BJ (cell line): ENCODE results near the gene MYH6. TPM values are rescaled to one million over a fixed set of nuclear protein-coding genes. Genes with fewer than 3 reads are reported as not detected.

Experiments
- CTCF ChIA-PET: fragments of 350-600 bp; formaldehyde crosslinking; extraction: SDS; loops from one replicate; lab custom pipeline; 2021; ENCODE audit warnings: antibody characterized with exemption, inconsistent platforms; lab: Yijun Ruan, JAX
- POLR2A ChIA-PET: fragments of 300-600 bp; sonication (Branson Sonifier 250); formaldehyde crosslinking; extraction: SDS; loops from one replicate; lab custom pipeline; 2021; ENCODE audit warnings: antibody characterized with exemption; lab: Charles Lee
- DNase-seq: peaks from one replicate; pipeline ENCODE4 v3.0.0-alpha.2; 2011; ENCODE audit warnings: low read depth
- H3K27me3 ChIP-seq: 2 replicates; pipeline ENCODE4 v1.6.0; 2011; ENCODE audit warnings: low read length; ENCODE audit not compliant: control insufficient read depth, insufficient read depth
- H3K36me3 ChIP-seq: 2 replicates; pipeline ENCODE4 v1.5.1; 2011; ENCODE audit warnings: low read length; ENCODE audit not compliant: control insufficient read depth, insufficient read depth
- H3K4me3 ChIP-seq: 2 replicates; pipeline ENCODE4 v1.5.1; 2011; ENCODE audit warnings: low read depth, mild to moderate bottlenecking, control low read depth, low read length
- polyA plus RNA-seq: library from polyadenylated mRNA; depleted of rRNA; stranded (reverse); fragments of >200 nt; gene quantifications from 2 replicates; pipeline ENCODE4 v1.2.3, GENCODE V29; 2011
- TF ChIP-seq, protein P1 (sequence below): IDR thresholded peaks from 2 replicates; pipeline ENCODE4 v1.5.1; 2011; ENCODE audit warnings: low read depth, mild to moderate bottlenecking, control low read depth, inconsistent platforms, low read length, moderate library complexity; ENCODE audit not compliant: insufficient read depth

The MYH6 gene
- polyA plus RNA-seq, 1 experiment = not detected

DNA sequence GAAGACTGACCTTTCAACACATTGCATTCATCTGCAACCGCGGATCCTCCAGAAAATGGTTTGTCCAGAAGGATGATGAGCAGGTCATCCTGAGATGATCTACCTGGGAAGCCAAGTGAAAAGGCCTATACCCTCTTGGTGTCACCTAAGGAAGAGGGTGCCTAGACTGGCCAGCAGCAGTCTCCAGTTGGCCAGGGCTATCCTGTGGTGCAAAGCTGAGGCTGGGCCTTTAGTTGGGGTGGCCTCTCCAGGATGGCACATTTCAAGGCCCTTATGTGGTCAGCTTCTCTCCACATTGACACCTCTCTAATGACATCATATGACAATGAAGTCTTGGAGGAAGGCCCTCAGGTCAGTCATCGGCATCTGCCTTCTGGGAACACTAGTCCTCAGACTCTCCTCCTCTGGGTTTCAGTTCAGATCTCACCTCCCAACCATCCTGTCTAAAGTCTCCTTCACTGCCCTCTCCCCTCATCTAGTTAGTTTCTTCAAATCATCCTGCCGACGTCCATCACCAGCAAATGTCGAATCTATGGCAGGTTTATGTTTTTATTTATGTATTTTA lies 52.1 kb downstream of the MYH6 start:
- Histone ChIP-seq H3K27me3 (peaks cover 1% of the 10 kb centered on the region; the same call in 1 of the 2 replicates), H3K4me3 (no peak overlapping the region), H3K36me3 (peaks cover 3% of the 10 kb centered on the region)
- CTCF ChIA-PET = no interaction called here
- TF ChIP-seq, protein P1, sequence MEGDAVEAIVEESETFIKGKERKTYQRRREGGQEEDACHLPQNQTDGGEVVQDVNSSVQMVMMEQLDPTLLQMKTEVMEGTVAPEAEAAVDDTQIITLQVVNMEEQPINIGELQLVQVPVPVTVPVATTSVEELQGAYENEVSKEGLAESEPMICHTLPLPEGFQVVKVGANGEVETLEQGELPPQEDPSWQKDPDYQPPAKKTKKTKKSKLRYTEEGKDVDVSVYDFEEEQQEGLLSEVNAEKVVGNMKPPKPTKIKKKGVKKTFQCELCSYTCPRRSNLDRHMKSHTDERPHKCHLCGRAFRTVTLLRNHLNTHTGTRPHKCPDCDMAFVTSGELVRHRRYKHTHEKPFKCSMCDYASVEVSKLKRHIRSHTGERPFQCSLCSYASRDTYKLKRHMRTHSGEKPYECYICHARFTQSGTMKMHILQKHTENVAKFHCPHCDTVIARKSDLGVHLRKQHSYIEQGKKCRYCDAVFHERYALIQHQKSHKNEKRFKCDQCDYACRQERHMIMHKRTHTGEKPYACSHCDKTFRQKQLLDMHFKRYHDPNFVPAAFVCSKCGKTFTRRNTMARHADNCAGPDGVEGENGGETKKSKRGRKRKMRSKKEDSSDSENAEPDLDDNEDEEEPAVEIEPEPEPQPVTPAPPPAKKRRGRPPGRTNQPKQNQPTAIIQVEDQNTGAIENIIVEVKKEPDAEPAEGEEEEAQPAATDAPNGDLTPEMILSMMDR = no peak
- DNase-seq = no peak
- POLR2A ChIA-PET = no interaction called here

DNA sequence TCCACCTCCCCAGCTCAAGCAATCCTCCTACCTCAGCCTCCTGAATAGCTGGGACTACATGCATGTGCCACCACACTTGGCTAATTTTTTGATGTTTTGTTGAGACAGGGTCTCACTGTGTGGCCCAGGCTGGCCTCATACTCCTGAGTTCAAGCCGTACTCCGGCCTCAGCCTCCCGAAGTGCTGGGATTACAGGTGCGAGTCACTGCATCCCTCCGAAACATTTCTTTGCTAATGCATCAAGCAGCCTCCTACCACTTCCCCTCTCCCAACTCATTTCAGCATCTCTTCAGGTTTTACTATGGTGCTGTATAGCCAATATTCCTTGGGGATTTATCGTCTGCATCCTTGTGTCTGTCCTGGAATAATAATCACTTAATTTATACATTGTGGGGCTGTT lies 53.1 kb downstream of the MYH6 start:
- POLR2A ChIA-PET = no interaction called here
- H3K36me3 ChIP-seq = peaks cover 3% of the 10 kb centered on the region
- no peak for DNase-seq
- H3K27me3 ChIP-seq = peaks cover 1% of the 10 kb centered on the region; the same call in 1 of the 2 replicates
- CTCF ChIA-PET = interaction anchor here (0.9 to 1.3 kb wide), 4 partner anchors 26 to 76 kb away, joined by 3 read pairs; partner anchors contain the start of gene PABPN1
- no peak overlapping the region for H3K4me3 ChIP-seq
- TF ChIP-seq, protein P1 = no peak

DNA sequence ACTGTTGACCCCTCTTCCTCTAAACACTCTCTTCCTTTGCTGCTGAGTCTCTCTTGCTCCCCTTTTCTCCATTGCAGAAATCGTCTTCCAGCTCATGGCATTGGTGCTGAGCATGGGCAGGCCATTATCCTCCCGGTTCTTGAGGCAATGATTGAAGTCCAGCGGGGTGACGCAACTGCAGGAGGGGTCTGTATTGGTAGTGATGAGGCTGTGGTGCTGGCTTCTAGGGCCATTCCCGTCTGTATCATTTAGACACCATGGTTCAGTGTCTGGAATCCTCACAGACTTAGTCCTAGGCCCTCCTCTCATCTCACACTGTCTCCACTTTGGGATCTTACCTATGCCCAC lies 54.7 kb downstream of the MYH6 start:
- ChIA-PET POLR2A (no interaction called here), CTCF (interaction anchor here (0.7 to 1.9 kb wide), 6 partner anchors 10 to 33 kb away, joined by 3 to 15 read pairs (median 3); partner anchors contain the start of gene PABPN1)
- TF ChIP-seq, protein P1 = no peak
- no peak for DNase-seq
- H3K27me3 ChIP-seq = peaks cover 1% of the 10 kb centered on the region; the same call in 1 of the 2 replicates
- no peaks in the 10 kb centered on the region for H3K36me3 ChIP-seq
- H3K4me3 ChIP-seq = no peak overlapping the region

DNA sequence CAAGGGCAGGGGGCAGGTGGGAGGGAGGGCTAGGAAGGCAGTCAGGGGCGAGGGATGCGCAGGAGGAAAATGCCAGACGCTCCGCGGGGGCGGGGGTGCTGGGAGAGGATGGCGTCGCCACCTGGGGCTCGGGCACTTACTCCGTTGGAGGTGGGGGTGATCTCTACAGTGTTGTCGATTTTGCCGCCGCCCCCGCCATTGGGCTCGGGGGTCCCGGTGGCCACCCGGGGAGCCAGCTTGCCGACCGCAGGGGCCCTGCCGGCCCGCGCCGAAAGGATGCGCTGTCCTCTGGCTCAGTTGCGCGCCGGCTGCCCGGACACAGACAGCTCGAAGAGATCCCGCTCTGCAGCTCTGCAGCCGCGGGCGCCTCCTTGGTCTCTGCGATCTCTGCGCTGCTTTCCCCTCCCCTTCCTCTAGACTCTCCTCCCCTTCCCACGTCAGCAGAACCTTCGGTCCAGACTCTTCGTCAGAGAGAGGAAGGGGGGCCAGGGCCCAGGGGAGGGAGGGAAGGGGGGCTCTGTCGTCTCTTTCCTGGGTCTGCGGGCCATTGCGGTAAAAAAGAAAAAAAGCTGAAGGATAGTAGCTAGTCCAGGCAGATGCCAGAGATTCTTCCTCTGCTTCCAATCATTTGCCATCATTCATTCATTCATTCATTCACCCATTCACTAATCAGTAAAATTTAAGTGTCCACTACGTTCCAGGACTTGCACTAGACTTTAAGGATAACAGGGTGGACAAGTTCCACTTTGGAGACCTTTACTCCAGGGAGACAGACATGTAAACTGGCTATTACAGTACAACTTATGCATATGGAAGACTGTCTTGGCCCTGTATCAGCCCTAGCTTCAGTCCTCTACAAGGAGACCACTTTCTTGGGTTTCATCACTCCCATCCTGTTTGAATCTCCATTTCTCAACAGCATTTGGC lies 55.3 kb downstream of the MYH6 start, which contains the start of gene SLC22A17:
TSS of gene SLC22A17 (minus strand) at position 382 of the 927 bp plus-strand sequence.
- no peaks in the 10 kb centered on the region for H3K36me3 ChIP-seq
- H3K4me3 ChIP-seq = peak within 1 kb of the TSS; percentile 74
- ChIA-PET CTCF (interaction anchor here (0.5 to 1.9 kb wide), 7 partner anchors 15 to 384 kb away, joined by 3 to 15 read pairs (median 3); partner anchors contain the start of gene IL25), POLR2A (interaction anchor here (0.6 to 0.8 kb wide), 3 partner anchors 11 to 31 kb away, joined by 3 read pairs; no protein-coding TSS in a partner anchor)
- peaks cover 1% of the 10 kb centered on the region; the same call in 1 of the 2 replicates for H3K27me3 ChIP-seq
- TF ChIP-seq, protein P1 = 0 out of 2 replicates have a peak, but pooled peaks have one; percentile 33
- peak; percentile 33 for DNase-seq
